HG03108 (cell line): Measurements from ENCODE around the gene MET.
"Not testable (repeated sequence)": the region's sequence is repeated elsewhere in the genome, so short reads cannot be mapped to it uniquely, and the experiment has no call there.

Experiments
- ATAC-seq: cut with Tn5 transposase; IDR thresholded peaks from one replicate; pipeline ENCODE4 v1.9.1; 2021; ENCODE audit warnings: moderate library complexity; ENCODE audit not compliant: unreplicated experiment

Gene MET

GRCh38 chr7:116746388-116746787 lies 74.4 kb downstream of the MET start:
- not testable (repeated sequence) for ATAC-seq

GRCh38 chr7:116751070-116751469 lies 79.1 kb downstream of the MET start:
- not testable (repeated sequence) for ATAC-seq

GRCh38 chr7:116752305-116753074 lies 80.5 kb downstream of the MET start:
- ATAC-seq = no peak

GRCh38 chr7:116753130-116753529 lies 81.1 kb downstream of the MET start:
- ATAC-seq = no peak

DNA sequence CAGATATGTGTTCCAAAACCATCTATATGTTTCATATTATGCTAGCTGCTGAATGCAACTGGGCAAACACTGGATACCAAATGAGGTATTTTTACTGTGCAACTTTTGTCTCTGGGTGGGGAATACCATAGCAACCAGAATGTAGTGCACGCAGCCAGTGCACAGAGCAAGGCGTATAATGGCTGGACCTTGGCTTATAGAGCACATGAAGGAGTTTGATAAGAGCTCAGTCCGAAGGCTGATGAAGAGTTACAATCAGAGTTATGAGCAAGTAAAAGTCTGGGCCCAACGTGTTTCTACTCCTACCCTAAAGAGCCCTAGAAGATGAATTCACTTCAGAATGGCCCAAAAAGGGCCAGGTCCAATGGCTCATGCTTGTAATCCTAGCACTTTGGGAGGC lies 82.2 kb downstream of the MET start:
- ATAC-seq = no peak

- no peak for ATAC-seq
Measured at GRCh38 chr7:116757283-116757682, 85.3 kb downstream of the MET start.

DNA sequence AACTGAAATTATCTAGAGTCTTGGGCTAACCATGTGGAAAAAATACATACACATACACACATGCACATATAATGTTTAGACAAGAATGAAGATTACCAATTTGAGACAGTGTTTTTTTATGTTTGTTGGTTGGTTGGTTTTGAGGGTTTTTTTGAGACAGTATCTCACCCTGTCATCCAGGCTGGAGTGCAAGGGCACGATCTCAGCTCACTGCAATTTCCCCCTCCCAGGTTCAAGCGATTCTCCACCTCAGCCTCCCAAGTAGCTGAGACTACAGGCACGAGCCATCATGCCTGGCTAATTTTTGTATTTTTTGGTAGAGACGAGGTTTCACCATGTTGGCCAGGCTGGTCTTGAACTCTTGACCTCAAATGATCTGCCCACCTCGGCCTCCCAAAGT lies 87.6 kb downstream of the MET start:
- not testable (repeated sequence) for ATAC-seq

DNA sequence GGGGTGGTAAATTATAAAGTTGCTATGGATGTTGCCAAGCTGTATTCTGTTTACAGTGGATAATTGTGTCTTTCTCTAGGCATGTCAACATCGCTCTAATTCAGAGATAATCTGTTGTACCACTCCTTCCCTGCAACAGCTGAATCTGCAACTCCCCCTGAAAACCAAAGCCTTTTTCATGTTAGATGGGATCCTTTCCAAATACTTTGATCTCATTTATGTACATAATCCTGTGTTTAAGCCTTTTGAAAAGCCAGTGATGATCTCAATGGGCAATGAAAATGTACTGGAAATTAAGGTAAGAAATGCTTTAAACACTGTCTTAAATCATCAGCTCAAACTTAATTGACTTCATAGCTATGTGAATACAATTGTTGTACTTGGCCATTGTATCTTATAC lies 91.0 kb downstream of the MET start:
- no peak for ATAC-seq

GRCh38 chr7:116763647-116764046 lies 91.7 kb downstream of the MET start:
- no peak for ATAC-seq

DNA sequence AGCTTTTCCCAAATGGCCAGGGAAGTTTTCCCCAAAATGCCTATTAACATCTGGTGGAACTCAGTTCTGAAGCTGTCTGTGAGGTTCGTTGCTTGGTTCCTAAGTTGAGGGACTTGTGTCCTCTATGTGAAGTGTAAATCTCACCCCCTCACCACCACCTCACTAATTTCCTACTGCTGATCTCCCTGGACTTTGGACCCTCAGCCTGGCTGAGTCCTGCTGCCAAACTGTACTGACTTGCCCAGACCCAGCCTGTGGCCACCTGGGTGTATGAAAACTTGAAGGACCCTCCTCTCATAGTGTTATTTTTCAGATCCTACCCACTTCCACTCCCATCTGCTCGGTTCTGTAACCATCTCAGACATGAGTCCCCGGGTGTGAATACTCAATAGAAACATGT lies 94.9 kb downstream of the MET start:
- ATAC-seq = no peak

GRCh38 chr7:116769546-116769945 lies 97.5 kb downstream of the MET start:
- ATAC-seq = no peak

DNA sequence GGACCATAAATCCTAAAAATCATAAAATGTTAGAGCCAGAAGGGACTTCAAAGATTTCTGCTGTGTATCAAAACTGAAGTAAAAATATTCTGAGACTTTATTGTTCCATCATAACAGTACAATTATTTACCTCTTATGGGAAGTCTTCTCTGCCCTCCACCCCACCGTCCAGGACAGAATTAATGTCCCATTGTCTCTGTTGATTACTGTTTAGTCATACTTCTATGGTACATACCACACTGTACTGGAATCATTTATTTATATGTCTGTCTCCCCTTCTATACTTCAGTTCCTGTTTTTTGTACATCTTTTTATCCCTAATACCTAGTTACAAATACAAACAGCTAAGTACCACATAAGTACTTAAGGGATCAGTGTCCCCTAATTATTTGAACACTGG lies 98.9 kb downstream of the MET start:
- no peak for ATAC-seq

- no peak for ATAC-seq
Measured at GRCh38 chr7:116771640-116772039, 99.6 kb downstream of the MET start.

GRCh38 chr7:116772423-116772863 lies 100.4 kb downstream of the MET start:
- no peak for ATAC-seq

GRCh38 chr7:116772926-116773749 lies 101.1 kb downstream of the MET start:
- no peak for ATAC-seq

DNA sequence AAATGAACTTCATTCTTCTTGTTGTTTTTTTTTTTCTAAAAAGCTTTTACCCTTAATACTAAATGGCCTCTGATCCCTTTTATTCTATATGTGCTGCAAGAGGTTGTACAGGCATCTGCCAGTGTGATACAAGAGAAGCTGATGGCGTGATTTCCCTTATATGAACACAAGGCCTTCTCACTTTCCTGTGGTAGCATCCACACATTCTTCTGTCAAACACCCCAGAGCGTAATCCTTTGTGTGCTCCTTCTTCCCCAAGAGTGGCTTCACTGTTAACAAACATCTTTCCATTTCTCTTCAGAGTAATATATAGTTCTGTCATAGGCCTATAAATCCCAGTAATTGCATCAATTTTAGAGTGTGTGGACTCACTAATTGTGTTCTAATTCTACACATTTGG lies 104.0 kb downstream of the MET start:
- no peak for ATAC-seq

- ATAC-seq = peak; percentile 62
Measured at GRCh38 chr7:116776610-116777289, 104.8 kb downstream of the MET start.

GRCh38 chr7:116777651-116778281 lies 105.8 kb downstream of the MET start:
- ATAC-seq = no peak

- ATAC-seq = no peak
Measured at GRCh38 chr7:116779216-116779615, 107.2 kb downstream of the MET start.

DNA sequence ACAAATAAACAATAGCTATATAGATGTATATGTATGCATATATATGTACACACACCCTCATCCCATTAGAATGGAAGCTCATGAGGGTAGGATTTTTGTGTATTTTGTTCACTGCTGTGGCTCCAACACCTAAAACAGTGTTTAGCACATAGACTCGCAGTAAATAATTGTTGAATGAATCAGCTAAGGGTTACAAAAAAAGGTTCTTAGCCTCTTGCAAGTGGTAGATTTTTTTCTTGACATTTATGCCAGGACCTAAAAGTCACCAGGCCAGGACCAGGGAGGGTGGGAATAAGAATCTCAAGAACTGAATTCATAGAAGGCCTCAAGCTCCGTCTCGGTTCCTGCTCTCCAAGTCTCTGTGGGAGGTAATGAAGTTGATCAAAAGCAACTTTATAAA lies 107.9 kb downstream of the MET start:
- no peak for ATAC-seq

- ATAC-seq = no peak
Measured at GRCh38 chr7:116780521-116780920, 108.5 kb downstream of the MET start.
